Putamen (tissue), 1 donor: ENCODE data around the gene GTF2H2C_2.
"Not testable (repeated sequence)": the region's sequence is repeated elsewhere in the genome, so short reads cannot be mapped to it uniquely, and the experiment has no call there.

ENCODE experiments used
- DNase-seq: peaks from one replicate; pipeline ENCODE4 v3.0.0-alpha.2; 2016; ENCODE audit warnings: low spot score

GTF2H2C_2 gene

DNA sequence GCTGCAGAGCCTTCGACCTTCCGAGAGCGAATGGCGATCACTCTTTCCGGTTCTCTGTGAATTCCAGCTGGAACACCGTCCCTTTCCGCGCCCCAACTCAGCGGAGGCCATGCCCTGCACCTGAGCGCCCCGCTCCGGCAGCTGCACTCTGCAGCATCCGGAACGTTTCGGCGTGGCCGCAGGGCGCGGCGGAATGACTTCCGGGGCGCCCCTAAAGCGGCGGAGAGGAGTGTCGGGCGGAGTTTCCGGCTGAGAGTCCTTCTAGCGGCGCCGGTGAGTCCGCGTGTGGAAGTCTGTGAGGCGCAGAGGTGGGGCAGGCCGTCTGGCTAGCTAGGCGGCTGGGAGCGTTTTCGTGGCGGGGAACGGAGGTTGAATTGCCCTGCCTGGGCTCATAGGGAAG lies at the start of gene GTF2H2C_2:
GTF2H2C_2 (plus strand) TSS at position 252 of the 400 bp plus-strand sequence.
- not testable (repeated sequence) for DNase-seq

DNA sequence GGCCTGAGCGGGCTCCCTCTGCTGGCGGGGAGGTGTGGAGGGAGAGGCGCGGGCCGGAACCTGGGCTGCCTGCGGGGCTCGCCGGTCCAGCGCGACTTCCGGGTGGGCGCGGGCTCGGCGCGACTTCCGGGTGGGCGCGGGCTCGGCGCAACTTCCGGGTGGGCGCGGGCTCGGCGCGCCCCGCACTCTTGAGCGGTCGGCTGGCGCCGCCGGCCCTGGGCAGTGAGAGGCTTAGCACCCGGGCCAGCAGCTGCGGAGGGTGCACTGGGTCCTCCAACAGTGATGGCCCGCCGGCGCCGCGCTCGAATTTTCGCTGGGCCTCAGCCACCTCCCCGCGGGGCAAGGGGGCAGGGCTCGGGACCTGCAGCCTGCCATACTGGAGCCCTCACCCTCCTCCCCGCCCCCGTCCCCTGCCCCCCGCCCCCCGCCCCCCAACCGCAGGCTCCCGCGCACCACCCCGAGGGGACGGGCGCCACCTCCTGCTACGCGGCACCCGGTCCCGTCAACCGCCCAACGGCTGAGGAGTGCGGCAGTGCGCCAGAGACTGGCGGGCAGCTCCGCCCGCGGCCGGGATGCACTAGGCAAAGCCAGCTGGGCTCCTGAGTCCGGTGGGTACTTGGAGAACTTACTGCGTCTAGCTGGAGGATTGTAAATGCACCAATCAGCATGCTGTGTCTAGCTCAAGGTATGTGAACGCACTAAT lies 14.0 kb upstream of the GTF2H2C_2 start:
- DNase-seq, result not testable (repeated sequence)

DNA sequence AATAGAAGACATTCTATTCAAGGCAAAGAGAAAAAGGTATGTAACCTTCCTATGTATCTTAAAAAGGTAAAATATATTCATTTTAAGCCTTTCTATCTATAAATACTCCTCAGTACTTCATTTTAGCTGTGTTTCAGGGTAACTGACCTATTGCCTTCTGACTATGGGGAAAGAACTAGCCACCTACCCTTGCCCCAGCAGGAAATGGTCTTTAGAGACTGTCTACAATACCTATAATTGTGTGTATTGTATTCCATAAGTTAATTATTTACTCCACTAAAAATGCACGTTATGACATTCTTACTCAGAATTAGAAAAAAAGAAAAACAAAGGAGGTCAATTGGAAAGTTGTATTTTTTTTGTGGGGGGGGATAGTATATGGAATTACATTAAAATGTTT lies 6.2 kb downstream of the GTF2H2C_2 start:
- DNase-seq, result not testable (repeated sequence)

DNA sequence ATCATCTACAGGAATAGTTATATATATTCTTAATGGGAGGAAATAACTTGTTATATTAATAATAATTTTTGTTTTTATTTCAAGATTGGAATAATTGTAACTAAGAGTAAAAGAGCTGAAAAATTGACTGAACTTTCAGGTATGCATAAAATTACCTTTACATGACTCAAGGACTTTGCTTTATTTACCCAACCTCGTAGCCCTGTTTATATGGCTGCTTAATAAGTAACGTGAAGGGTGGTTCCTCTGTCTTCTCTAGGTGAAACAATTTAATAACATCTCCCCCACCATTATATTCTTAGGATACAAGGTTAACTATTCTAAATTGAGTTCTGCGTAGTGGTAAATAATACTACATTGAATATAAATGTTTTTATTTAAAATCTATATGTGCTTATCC lies 8.0 kb downstream of the GTF2H2C_2 start:
- DNase-seq, result not testable (repeated sequence)

DNA sequence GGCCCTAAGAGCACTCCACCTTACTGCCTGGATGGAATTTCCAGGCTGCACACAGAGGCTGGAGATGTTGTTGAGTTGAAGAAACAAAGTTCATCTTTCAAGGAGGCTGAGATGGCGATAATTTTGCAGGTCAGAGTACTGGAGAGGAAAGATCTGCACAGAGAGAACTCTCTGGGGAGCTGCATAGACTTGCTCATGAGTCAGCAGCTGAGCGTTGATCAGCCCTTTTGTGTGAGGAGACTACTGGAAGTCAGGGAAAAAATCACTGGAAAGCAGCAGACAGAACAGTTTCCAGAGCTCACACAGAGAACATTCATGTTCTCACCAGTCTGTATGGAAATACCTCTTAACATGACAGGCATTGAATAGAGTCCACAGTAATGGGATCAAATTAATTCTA lies 23.4 kb downstream of the GTF2H2C_2 start:
- DNase-seq, result not testable (repeated sequence)

DNA sequence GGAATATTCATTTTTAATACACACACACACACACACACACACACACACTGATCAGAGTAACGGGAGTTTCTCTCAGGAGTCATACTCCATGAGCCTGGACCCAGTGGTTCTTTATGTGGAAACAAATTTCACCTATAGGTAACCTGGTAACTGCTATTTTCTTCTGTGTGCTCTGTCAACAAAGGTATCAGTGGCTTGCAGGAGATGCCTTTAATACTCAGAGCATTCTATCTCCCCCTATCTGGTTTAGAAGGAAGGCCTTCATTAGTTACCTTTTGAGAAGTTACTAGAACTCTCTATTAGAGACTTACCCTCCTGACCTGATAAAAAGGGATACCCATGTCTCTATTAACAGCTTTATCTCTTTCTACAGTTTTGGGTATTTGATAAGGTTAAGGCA lies 34.4 kb downstream of the GTF2H2C_2 start:
- not testable (repeated sequence) for DNase-seq

DNA sequence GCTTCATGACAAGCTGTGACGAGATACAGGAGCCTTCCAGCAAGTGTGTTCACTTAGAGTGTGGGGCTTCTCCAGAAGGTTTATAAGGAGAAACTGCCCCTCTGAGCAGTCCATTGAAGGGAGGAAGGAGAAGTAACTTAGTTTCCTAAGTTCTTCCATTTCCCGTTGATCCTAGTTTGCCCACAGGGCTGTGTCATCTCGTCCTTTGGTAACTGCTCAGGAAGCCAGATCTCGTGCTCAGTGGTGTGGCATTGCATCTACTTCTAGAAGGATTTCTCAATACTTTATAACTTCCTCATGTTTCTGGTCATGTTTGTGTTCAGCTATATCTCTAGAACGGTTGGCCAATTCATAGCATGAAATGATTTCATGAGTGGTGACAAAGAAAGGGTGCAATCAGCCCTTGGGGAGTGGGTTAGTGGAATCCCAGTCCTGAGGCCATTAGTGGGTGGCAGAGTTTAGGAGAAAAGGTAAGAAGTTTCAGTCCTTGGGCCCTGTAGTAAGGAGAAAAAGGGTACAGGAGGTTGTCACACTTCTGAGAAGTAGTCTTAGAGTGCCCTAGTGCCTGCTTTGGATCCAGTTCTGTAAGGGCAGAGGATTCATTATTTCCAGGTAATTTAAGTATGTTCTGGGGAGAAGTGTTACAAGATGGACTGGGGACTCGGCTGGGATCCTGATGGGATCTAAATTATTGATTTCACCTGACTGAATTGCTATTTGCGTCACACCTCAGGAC lies 36.2 kb downstream of the GTF2H2C_2 start:
- not testable (repeated sequence) for DNase-seq

DNA sequence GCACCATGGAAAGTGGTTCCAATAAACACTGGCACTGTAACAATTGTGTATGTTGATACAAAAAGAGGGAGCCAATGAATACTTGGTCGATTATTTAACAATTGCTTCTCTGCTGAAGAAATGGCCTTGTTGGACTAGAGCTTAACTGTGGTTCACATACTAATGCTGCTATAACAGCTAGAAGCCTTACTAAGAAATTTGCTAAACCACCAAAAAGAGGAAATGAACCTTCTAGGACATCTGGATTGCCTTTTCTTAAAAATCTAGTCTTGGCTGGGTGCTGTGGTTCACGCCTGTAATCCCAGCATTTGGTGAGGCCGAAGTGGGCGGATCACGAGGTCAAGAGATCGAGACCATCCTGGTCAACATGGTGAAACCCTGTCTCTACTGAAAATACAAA lies 41.9 kb downstream of the GTF2H2C_2 start:
- not testable (repeated sequence) for DNase-seq

DNA sequence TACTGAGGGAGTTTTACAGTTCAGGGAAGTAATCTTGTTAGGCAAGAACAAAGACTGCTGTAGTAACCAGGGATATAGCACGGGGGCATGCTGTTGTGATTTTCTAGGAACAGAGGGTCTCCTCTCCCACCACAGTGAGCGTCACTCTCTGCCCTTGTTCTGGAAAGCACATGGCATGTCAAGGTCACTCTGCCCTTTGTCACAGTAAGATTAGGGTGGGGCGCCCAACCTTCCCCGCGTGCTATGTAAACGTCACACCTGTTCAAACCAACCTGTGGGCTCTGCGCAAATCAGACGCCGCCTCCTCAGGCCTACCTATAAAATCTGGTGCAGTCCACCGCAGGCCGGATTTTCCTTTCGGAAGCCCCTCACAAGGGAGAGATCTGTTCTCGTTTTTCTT lies 44.0 kb downstream of the GTF2H2C_2 start:
- DNase-seq, result not testable (repeated sequence)

DNA sequence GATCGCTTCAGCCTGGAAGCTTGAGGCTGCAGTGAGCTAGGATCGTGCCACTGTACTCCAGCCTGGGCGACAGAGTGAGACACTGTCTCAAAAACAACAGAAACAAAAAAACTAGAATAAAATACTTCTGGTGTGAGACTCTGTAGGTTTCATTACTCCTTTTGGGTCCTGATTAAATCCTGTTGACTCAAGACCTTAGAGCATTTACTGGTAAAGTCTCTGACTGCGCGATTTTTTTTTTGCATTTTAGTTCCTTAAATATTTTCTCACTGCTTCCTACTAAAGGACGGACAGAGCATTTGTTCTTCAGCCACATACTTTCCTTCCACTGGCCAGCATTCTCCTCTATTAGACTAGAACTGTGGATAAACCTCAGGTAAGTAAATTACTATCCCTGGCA lies 46.8 kb downstream of the GTF2H2C_2 start:
- not testable (repeated sequence) for DNase-seq

DNA sequence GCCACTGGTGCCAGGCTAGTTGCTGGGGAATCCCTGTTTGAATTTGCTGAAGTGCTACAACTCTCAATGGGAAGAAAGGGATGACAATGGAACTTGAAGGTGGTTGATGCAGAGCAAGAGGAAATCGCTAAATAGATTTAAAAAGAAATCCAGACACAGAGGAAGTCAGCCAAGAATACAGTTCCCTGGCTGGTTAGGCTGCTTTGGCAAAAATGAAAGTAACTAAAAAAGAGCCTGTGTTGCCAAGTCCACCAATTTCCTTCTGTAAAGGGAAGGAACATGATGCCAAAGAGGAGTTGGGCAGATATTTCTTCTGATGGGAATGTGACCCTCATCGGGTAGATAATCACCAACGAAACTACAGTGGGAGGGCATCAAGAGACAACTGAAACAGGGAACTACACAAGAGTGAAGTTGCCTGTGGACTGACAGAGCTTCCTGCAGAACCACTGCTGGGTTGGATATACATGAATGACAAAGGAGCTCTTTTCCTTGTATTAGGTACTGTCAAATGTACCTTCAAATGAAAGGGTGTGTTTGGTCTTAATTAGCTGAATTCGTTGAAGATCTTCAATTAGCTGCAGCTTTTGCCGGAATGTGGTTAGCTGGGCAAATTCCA lies 49.0 kb downstream of the GTF2H2C_2 start:
- DNase-seq, result not testable (repeated sequence)

DNA sequence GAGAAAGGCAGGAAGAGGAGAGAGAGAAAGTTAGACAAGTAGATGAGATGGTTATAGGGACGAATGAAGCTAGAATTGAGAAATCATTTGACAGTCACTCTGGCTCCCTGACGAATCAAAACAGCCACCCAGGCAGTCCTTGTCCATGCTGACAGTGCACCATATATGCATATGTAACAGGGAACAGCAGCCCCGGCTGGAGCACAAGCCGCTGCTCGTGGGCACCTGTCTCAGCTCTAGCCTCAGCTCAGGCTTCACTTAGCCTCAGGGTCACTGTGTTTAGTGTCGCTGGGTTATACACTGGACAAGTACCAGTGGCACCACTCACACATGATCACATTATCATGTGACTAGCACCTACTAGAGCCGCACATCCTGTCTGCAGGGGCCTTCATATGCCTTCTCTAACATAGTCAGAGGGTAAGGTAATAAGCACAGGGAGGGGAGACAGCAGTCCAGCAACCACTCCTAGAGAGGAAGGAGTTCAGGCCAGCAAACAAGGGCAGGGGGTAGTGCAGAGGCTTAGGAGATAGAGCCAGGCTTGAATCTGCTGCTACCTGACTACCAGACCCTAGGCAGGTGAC lies 54.9 kb downstream of the GTF2H2C_2 start:
- not testable (repeated sequence) for DNase-seq
